Endodermal cell (in vitro differentiated cells): ENCODE data around the gene CENPA. TPM values are rescaled to one million over a fixed set of nuclear protein-coding genes. Genes with fewer than 3 reads are reported as not detected.
"Not testable (repeated sequence)": the region's sequence is repeated elsewhere in the genome, so short reads cannot be mapped to it uniquely, and the experiment has no call there.

Source experiments
- DNase-seq: peaks from one replicate; pipeline ENCODE4 v3.0.0-alpha.2; 2017
- H3K27ac ChIP-seq: 2 replicates; pipeline ENCODE4 v1.5.1; 2013; ENCODE audit warnings: mild to moderate bottlenecking, low read depth, low read length, moderate library complexity
- H3K27me3 ChIP-seq: 2 replicates; pipeline ENCODE4 v1.6.1; 2013; ENCODE audit warnings: mild to moderate bottlenecking, low read length, moderate library complexity; ENCODE audit not compliant: insufficient read depth, control insufficient read depth, poor library complexity, severe bottlenecking
- H3K36me3 ChIP-seq: 2 replicates; pipeline ENCODE4 v1.7.0; 2013; ENCODE audit warnings: mild to moderate bottlenecking, low read length, moderate library complexity; ENCODE audit not compliant: control insufficient read depth, insufficient read depth
- H3K4me1 ChIP-seq: one replicate; pipeline ENCODE4 v1.7.0; 2013; ENCODE audit warnings: low read length; ENCODE audit not compliant: control insufficient read depth, insufficient read depth
- H3K4me3 ChIP-seq: 2 replicates; pipeline ENCODE4 v1.5.1; 2013; ENCODE audit warnings: mild to moderate bottlenecking, low read length, moderate library complexity
- H3K9ac ChIP-seq: 2 replicates; pipeline ENCODE4 v1.6.1; 2013; ENCODE audit warnings: mild to moderate bottlenecking, low read length, moderate library complexity; ENCODE audit not compliant: poor library complexity, severe bottlenecking; ENCODE audit errors: extremely low read depth
- H3K9me3 ChIP-seq: 2 replicates; pipeline ENCODE4 v1.6.1; 2013; ENCODE audit warnings: mild to moderate bottlenecking, low read length, moderate library complexity; ENCODE audit not compliant: control insufficient read depth
- H3K27ac Mint-ChIP-seq: 2 replicates; pipeline ENCODE4 v1.8.0; 2020; ENCODE audit warnings: mixed read lengths
- H3K27me3 Mint-ChIP-seq: 2 replicates; pipeline ENCODE4 v1.8.0; 2021; ENCODE audit warnings: mild to moderate bottlenecking, mixed read lengths; ENCODE audit not compliant: insufficient read depth
- H3K36me3 Mint-ChIP-seq: 2 replicates; pipeline ENCODE4 v1.8.0; 2020; ENCODE audit warnings: low read depth, mixed read lengths
- H3K4me1 Mint-ChIP-seq: 2 replicates; pipeline ENCODE4 v1.8.0; 2020; ENCODE audit warnings: mixed read lengths
- H3K4me3 Mint-ChIP-seq: 2 replicates; pipeline ENCODE4 v1.8.0; 2020; ENCODE audit warnings: mild to moderate bottlenecking, moderate library complexity, mixed read lengths
- H3K9me3 Mint-ChIP-seq: 2 replicates; pipeline ENCODE4 v1.8.0; 2020; ENCODE audit warnings: mild to moderate bottlenecking, mixed read lengths
- WGBS, 2 experiments: methylation state at CpG; one replicate each; pipeline versions ENCODE4 v1.1.5 to v1.1.7; 2013; ENCODE audit warnings: missing lambda C conversion rate in 2 of 2, mixed read lengths in 1 of 2; ENCODE audit not compliant: insufficient coverage in 1 of 2, insufficient read length in 1 of 2; 5-methylcytosine and 5-hydroxymethylcytosine counted together
- total RNA-seq, 2 donors: library from RNA; stranded (reverse); fragmentation: NEBNext Ultra II Directional in 1 of 2; extraction: Animal tissue kit (Norgen Biotek cat#: 25700) in 1 of 2; gene quantifications; 2 replicates in 1 of 2; 3 replicates in 1 of 2; pipeline ENCODE4 v1.2.1, GENCODE V29; 2021
- TF ChIP-seq, protein P1 (sequence below): fragments of 200-600 bp; sonication (generic); conservative IDR thresholded peaks from 2 replicates; pipeline ENCODE4 v1.5.0; 2021; ENCODE audit warnings: antibody characterized with exemption, mild to moderate bottlenecking

Gene CENPA
- total RNA-seq, 2 donors from 2014 or later: 21.5 to 38.3 TPM

DNA sequence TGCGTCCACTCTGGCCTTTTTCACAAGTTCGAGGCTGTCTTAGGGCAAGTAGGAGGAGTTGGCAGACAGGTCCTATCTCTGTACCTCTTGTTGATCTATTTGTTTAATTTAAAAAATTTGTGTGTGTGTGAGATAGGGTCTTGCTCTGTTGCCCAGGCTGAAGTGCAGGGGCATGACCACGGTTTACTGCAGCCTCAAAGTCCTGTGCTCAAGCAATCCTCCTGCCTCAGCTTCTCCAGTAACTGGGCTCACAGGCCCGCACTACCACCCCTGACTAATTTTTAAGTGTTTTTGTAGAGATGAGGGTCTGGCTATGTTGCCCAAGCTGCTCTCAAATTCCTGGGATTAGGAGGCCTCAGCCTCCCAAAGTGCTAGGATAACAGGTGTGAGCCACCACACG, 26.0 kb upstream of the CENPA start:
- TF ChIP-seq, protein P1, sequence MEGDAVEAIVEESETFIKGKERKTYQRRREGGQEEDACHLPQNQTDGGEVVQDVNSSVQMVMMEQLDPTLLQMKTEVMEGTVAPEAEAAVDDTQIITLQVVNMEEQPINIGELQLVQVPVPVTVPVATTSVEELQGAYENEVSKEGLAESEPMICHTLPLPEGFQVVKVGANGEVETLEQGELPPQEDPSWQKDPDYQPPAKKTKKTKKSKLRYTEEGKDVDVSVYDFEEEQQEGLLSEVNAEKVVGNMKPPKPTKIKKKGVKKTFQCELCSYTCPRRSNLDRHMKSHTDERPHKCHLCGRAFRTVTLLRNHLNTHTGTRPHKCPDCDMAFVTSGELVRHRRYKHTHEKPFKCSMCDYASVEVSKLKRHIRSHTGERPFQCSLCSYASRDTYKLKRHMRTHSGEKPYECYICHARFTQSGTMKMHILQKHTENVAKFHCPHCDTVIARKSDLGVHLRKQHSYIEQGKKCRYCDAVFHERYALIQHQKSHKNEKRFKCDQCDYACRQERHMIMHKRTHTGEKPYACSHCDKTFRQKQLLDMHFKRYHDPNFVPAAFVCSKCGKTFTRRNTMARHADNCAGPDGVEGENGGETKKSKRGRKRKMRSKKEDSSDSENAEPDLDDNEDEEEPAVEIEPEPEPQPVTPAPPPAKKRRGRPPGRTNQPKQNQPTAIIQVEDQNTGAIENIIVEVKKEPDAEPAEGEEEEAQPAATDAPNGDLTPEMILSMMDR: no peak
- H3K9ac ChIP-seq: no peak overlapping the region
- no peak for DNase-seq

DNA sequence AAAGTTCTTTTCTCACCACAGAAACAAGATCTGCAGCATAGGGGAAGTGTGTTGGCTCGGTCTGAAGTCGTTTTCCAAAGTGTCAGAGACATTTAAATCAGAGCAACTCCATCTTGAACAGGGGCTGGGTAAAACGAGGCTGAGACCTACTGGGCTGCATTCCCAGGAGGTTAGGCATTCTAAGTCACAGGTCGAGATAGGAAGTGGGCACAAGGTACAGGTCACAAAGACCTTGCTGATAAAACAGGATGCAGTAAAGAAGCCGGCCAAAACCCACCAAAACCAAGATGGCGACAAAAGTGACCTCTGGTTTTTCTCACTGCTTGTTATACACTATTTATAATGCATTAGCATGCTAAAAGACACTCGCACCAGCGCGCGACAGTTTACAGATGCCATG, 24.9 kb upstream of the CENPA start:
- H3K27me3 Mint-ChIP-seq, DNase-seq, H3K36me3 ChIP-seq, H3K9me3 Mint-ChIP-seq, H3K27me3 ChIP-seq, H3K9me3 ChIP-seq, H3K4me3 Mint-ChIP-seq, H3K36me3 Mint-ChIP-seq, H3K9ac ChIP-seq, H3K27ac ChIP-seq, H3K4me3 ChIP-seq: not testable (repeated sequence)
- H3K27ac Mint-ChIP-seq: peak overlapping the region; percentile 5
- H3K4me1 Mint-ChIP-seq: peaks cover 41% of the 10 kb centered on the region
- H3K4me1 ChIP-seq: peaks cover 22% of the 10 kb centered on the region
- 89 to 91% methylated on average over 10 of the region's 10 CpGs for WGBS, 2 experiments

More for the DNA sequence above, 26.0 kb upstream of the CENPA start:
- Mint-ChIP-seq H3K4me3 (no peak overlapping the region), H3K36me3 (no peaks in the 10 kb centered on the region), H3K4me1 (peaks cover 42% of the 10 kb centered on the region), H3K27me3 (no peaks in the 10 kb centered on the region), H3K27ac (peak overlapping the region; percentile 42), H3K9me3 (no peaks in the 10 kb centered on the region)
- WGBS, 2 experiments: 98 to 100% methylated on average over 1 to 5 of the region's 5 CpGs
- Histone ChIP-seq H3K9me3 (no peaks in the 10 kb centered on the region), H3K4me3 (no peak overlapping the region), H3K27ac (no peak overlapping the region), H3K27me3 (no peaks in the 10 kb centered on the region), H3K36me3 (no peaks in the 10 kb centered on the region), H3K4me1 (peaks cover 26% of the 10 kb centered on the region)

DNA sequence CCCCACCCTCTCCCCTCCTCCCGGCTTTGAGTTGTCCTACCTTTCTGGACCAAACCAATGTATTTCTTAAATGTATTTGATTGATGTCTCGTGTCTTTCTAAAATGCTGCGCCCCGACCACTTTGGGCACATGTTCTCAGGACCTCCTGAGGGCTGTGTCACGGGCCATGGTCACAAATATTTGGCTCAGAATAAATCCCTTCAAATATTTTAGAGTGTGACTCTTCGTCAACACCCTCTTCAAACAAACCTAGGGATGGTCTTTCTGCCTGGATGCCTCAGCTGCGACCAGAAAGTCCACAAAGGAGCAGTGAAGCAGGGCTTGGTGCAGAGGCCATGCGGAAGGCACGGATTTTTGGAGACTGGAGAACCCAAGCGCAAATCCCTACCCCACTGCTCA, 22.8 kb upstream of the CENPA start:
- no peak overlapping the region for H3K9ac ChIP-seq
- H3K4me3 ChIP-seq: no peak overlapping the region
- no peaks in the 10 kb centered on the region for H3K9me3 ChIP-seq
- no peak for DNase-seq
- H3K4me1 Mint-ChIP-seq: peaks cover 31% of the 10 kb centered on the region
- H3K27ac Mint-ChIP-seq: peak overlapping the region; percentile 64
- no peaks in the 10 kb centered on the region for H3K36me3 ChIP-seq
- H3K9me3 Mint-ChIP-seq: no peaks in the 10 kb centered on the region
- 96 to 99% methylated on average over 8 to 10 of the region's 10 CpGs for WGBS, 2 experiments
- H3K27me3 ChIP-seq: no peaks in the 10 kb centered on the region
- no peaks in the 10 kb centered on the region for H3K27me3 Mint-ChIP-seq
- TF ChIP-seq, protein P1: no peak
- peak overlapping the region; percentile 84 for H3K4me3 Mint-ChIP-seq
- no peak overlapping the region for H3K27ac ChIP-seq
- peaks cover 21% of the 10 kb centered on the region for H3K4me1 ChIP-seq
- H3K36me3 Mint-ChIP-seq: no peaks in the 10 kb centered on the region
